ENCODE results near the gene EGFR.

EGFR gene

GRCh38 chr7:55019191-55019690 lies 424 bp downstream of the EGFR start:
- WGBS, 2 donors (ENCODE audit: extremely low coverage in 2 of 2, insufficient read length in 2 of 2, insufficient replicate concordance in 1 of 2): no CpG with 5 or more reads among the region's 70 CpGs
- Histone ChIP-seq H3K4me1 (ENCODE audit: control insufficient read depth in 2 of 2, insufficient read depth in 1 of 2, low read depth in 1 of 2, low read length in 2 of 2) (no peaks in the 10 kb centered on the region), H3K27me3 (ENCODE audit: control insufficient read depth in 3 of 3, insufficient read depth in 3 of 3, low read depth in 1 of 3, low read length in 3 of 3) (peaks cover 0 to 35% (median 30%) of the 10 kb centered on the region in 3 experiments), H2AFZ (ENCODE audit: low read length) (peak overlapping the region; percentile 97), H3K79me1 (ENCODE audit: low read depth, low read length) (no peaks in the 10 kb centered on the region), H3K4ac (ENCODE audit: low read length) (no peak overlapping the region), H4K91ac (ENCODE audit: low read depth, low read length, poor library complexity) (no peak overlapping the region), H3K14ac (ENCODE audit: low read length) (peak overlapping the region; percentile 26), H2AK5ac (ENCODE audit: low read depth, low read length) (no peak overlapping the region), H2BK15ac (ENCODE audit: low read length) (no peak overlapping the region), H3K4me2 (ENCODE audit: insufficient read depth, low read length, poor library complexity, severe bottlenecking) (peak overlapping the region; percentile 94), H4K8ac (ENCODE audit: low read depth, low read length) (no peak overlapping the region), H3K9ac (ENCODE audit: low read depth, low read length, poor library complexity) (peak overlapping the region; percentile 83), H3K23ac (ENCODE audit: low read depth, low read length, poor library complexity) (no peak overlapping the region), H3K36me3 (replicated peaks in 1 of 2; ENCODE audit: control insufficient read depth in 2 of 2, insufficient read depth in 2 of 2, low read length in 2 of 2) (no peaks in the 10 kb centered on the region), H3K18ac (ENCODE audit: low read length) (peak overlapping the region; percentile 84), H3K9me3 (replicated peaks in 1 of 2; ENCODE audit: control insufficient read depth in 2 of 2, insufficient read depth in 1 of 2, low read depth in 1 of 2, low read length in 2 of 2) (peaks cover 0 to 2% of the 10 kb centered on the region in 2 donors), H2BK12ac (ENCODE audit: low read length) (peak overlapping the region; percentile 17), H2BK120ac (ENCODE audit: low read depth, low read length) (no peak overlapping the region), H2BK5ac (ENCODE audit: low read length) (no peak overlapping the region), H3K4me3 (ENCODE audit: low read length in 2 of 2) (peak overlapping the region; percentile 66 to 91), H3K27ac (replicated peaks; ENCODE audit: low read length) (no peak overlapping the region)
- peak; percentile 31 for DNase-seq (ENCODE audit: low spot score)

- Histone ChIP-seq H3K18ac (ENCODE audit: low read length) (peak overlapping the region; percentile 84), H3K4me2 (ENCODE audit: insufficient read depth, low read length, poor library complexity, severe bottlenecking) (peak overlapping the region; percentile 94), H3K9ac (ENCODE audit: low read depth, low read length, poor library complexity) (peak overlapping the region; percentile 61), H2BK5ac (ENCODE audit: low read length) (no peak overlapping the region), H2AK5ac (ENCODE audit: low read depth, low read length) (no peak overlapping the region), H4K91ac (ENCODE audit: low read depth, low read length, poor library complexity) (no peak overlapping the region), H2AFZ (ENCODE audit: low read length) (peak overlapping the region; percentile 97), H3K79me1 (ENCODE audit: low read depth, low read length) (no peaks in the 10 kb centered on the region), H3K4me1 (ENCODE audit: control insufficient read depth in 2 of 2, insufficient read depth in 1 of 2, low read depth in 1 of 2, low read length in 2 of 2) (no peaks in the 10 kb centered on the region), H3K27me3 (ENCODE audit: control insufficient read depth in 3 of 3, insufficient read depth in 3 of 3, low read depth in 1 of 3, low read length in 3 of 3) (peaks cover 0 to 30% (median 30%) of the 10 kb centered on the region in 3 experiments), H2BK15ac (ENCODE audit: low read length) (peak overlapping the region; percentile 37), H3K4ac (ENCODE audit: low read length) (no peak overlapping the region), H3K14ac (ENCODE audit: low read length) (peak overlapping the region; percentile 41), H3K36me3 (replicated peaks in 1 of 2; ENCODE audit: control insufficient read depth in 2 of 2, insufficient read depth in 2 of 2, low read length in 2 of 2) (no peaks in the 10 kb centered on the region), H3K9me3 (replicated peaks in 1 of 2; ENCODE audit: control insufficient read depth in 2 of 2, insufficient read depth in 1 of 2, low read depth in 1 of 2, low read length in 2 of 2) (no peaks in the 10 kb centered on the region), H4K8ac (ENCODE audit: low read depth, low read length) (no peak overlapping the region), H3K4me3 (ENCODE audit: low read length in 2 of 2) (peak overlapping the region; percentile 66 to 91), H3K27ac (replicated peaks; ENCODE audit: low read length) (no peak overlapping the region), H3K23ac (ENCODE audit: low read depth, low read length, poor library complexity) (no peak overlapping the region), H2BK12ac (ENCODE audit: low read length) (no peak overlapping the region), H2BK120ac (ENCODE audit: low read depth, low read length) (no peak overlapping the region)
- DNase-seq (ENCODE audit: low spot score): peak; percentile 17
- no CpG with 5 or more reads among the region's 78 CpGs for WGBS, 2 donors (ENCODE audit: extremely low coverage in 2 of 2, insufficient read length in 2 of 2, insufficient replicate concordance in 1 of 2)
These were observed 1.1 kb downstream of the EGFR start for GRCh38 chr7:55019691-55020465.

DNA sequence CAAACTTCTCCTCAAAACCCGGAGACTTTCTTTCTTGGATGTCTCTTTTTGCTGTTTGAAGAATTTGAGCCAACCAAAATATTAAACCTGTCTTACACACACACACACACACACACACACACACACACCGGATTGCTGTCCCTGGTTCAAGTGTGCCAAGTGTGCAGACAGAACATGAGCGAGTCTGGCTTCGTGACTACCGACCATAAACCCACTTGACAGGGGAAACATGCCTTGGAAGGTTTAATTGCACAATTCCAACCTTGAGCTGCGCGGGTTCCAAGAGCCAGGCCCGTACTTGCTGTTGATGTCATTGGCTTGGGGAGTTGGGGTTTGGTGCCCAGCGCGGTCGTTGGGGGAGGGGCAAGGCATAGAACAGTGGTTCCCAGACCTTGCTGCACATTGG lies 1.7 kb downstream of the EGFR start:
- Histone ChIP-seq H3K27me3 (ENCODE audit: control insufficient read depth in 3 of 3, insufficient read depth in 3 of 3, low read depth in 1 of 3, low read length in 3 of 3) (peaks cover 0 to 30% (median 24%) of the 10 kb centered on the region in 3 experiments), H3K4me1 (ENCODE audit: control insufficient read depth in 2 of 2, insufficient read depth in 1 of 2, low read depth in 1 of 2, low read length in 2 of 2) (no peaks in the 10 kb centered on the region)

GRCh38 chr7:55021053-55021452 lies 2.2 kb downstream of the EGFR start:
- Histone ChIP-seq H3K27ac (replicated peaks; ENCODE audit: low read length) (no peak overlapping the region), H4K8ac (ENCODE audit: low read depth, low read length) (no peak overlapping the region), H3K4ac (ENCODE audit: low read length) (no peak overlapping the region), H2BK12ac (ENCODE audit: low read length) (no peak overlapping the region), H3K23ac (ENCODE audit: low read depth, low read length, poor library complexity) (no peak overlapping the region), H3K79me1 (ENCODE audit: low read depth, low read length) (no peaks in the 10 kb centered on the region), H3K14ac (ENCODE audit: low read length) (no peak overlapping the region), H3K9me3 (replicated peaks in 1 of 2; ENCODE audit: control insufficient read depth in 2 of 2, insufficient read depth in 1 of 2, low read depth in 1 of 2, low read length in 2 of 2) (no peaks in the 10 kb centered on the region), H3K4me3 (ENCODE audit: low read length in 2 of 2) (no peak overlapping the region), H2BK120ac (ENCODE audit: low read depth, low read length) (no peak overlapping the region), H3K4me1 (ENCODE audit: control insufficient read depth in 2 of 2, insufficient read depth in 1 of 2, low read depth in 1 of 2, low read length in 2 of 2) (no peaks in the 10 kb centered on the region), H3K18ac (ENCODE audit: low read length) (no peak overlapping the region), H3K4me2 (ENCODE audit: insufficient read depth, low read length, poor library complexity, severe bottlenecking) (no peak overlapping the region), H2AFZ (ENCODE audit: low read length) (no peak overlapping the region), H2BK5ac (ENCODE audit: low read length) (no peak overlapping the region), H2AK5ac (ENCODE audit: low read depth, low read length) (no peak overlapping the region), H3K27me3 (ENCODE audit: control insufficient read depth in 3 of 3, insufficient read depth in 3 of 3, low read depth in 1 of 3, low read length in 3 of 3) (peaks cover 0 to 30% (median 21%) of the 10 kb centered on the region in 3 experiments), H3K9ac (ENCODE audit: low read depth, low read length, poor library complexity) (no peak overlapping the region), H4K91ac (ENCODE audit: low read depth, low read length, poor library complexity) (no peak overlapping the region), H2BK15ac (ENCODE audit: low read length) (no peak overlapping the region), H3K36me3 (replicated peaks in 1 of 2; ENCODE audit: control insufficient read depth in 2 of 2, insufficient read depth in 2 of 2, low read length in 2 of 2) (no peaks in the 10 kb centered on the region)
- DNase-seq (ENCODE audit: low spot score): no peak
- WGBS, 2 donors (ENCODE audit: extremely low coverage in 2 of 2, insufficient read length in 2 of 2, insufficient replicate concordance in 1 of 2): no CpG with 5 or more reads among the region's 9 CpGs

More for the DNA sequence above, 1.7 kb downstream of the EGFR start:
- Histone ChIP-seq H4K91ac (ENCODE audit: low read depth, low read length, poor library complexity) (no peak overlapping the region), H3K14ac (ENCODE audit: low read length) (peak overlapping the region; percentile 41), H3K27ac (replicated peaks; ENCODE audit: low read length) (no peak overlapping the region), H2BK5ac (ENCODE audit: low read length) (no peak overlapping the region), H3K23ac (ENCODE audit: low read depth, low read length, poor library complexity) (no peak overlapping the region), H3K9me3 (replicated peaks in 1 of 2; ENCODE audit: control insufficient read depth in 2 of 2, insufficient read depth in 1 of 2, low read depth in 1 of 2, low read length in 2 of 2) (no peaks in the 10 kb centered on the region), H2AK5ac (ENCODE audit: low read depth, low read length) (no peak overlapping the region), H2BK12ac (ENCODE audit: low read length) (no peak overlapping the region), H3K79me1 (ENCODE audit: low read depth, low read length) (no peaks in the 10 kb centered on the region), H3K18ac (ENCODE audit: low read length) (no peak overlapping the region), H3K4me3 (ENCODE audit: low read length in 2 of 2) (no peak overlapping the region), H2AFZ (ENCODE audit: low read length) (no peak overlapping the region), H2BK120ac (ENCODE audit: low read depth, low read length) (no peak overlapping the region), H3K4ac (ENCODE audit: low read length) (no peak overlapping the region), H2BK15ac (ENCODE audit: low read length) (no peak overlapping the region), H3K4me2 (ENCODE audit: insufficient read depth, low read length, poor library complexity, severe bottlenecking) (peak overlapping the region; percentile 94), H4K8ac (ENCODE audit: low read depth, low read length) (no peak overlapping the region), H3K36me3 (replicated peaks in 1 of 2; ENCODE audit: control insufficient read depth in 2 of 2, insufficient read depth in 2 of 2, low read length in 2 of 2) (no peaks in the 10 kb centered on the region), H3K9ac (ENCODE audit: low read depth, low read length, poor library complexity) (no peak overlapping the region)
- WGBS, 2 donors (ENCODE audit: extremely low coverage in 2 of 2, insufficient read length in 2 of 2, insufficient replicate concordance in 1 of 2): no CpG with 5 or more reads among the region's 11 CpGs
- no peak for DNase-seq (ENCODE audit: low spot score)
